Measurements from ENCODE around the gene PKD1L1. TPM values are rescaled to one million over a fixed set of nuclear protein-coding genes. Genes with fewer than 3 reads are reported as not detected.

Gene PKD1L1
- total RNA-seq, 1 experiment from 2014 or later: not detected

GRCh38 chr7:47970761-47971160 is 22.5 kb upstream of the PKD1L1 start:
- CTCF ChIA-PET: no interaction called here
- POLR2A ChIA-PET (ENCODE audit: low non-redundant PET): no interaction called here
- intact Hi-C loops (cut with micrococcal nuclease; ENCODE audit: unreplicated experiment): no loop called here
- no peaks in the 10 kb centered on the region for H3K9me3 ChIP-seq (ENCODE audit: low read depth, low read length, poor library complexity, severe bottlenecking)
- H3K4me1 ChIP-seq (ENCODE audit: insufficient read depth, low read length, poor library complexity, severe bottlenecking): peaks cover 8% of the 10 kb centered on the region
- peak overlapping the region; percentile 26 for H3K27ac ChIP-seq (ENCODE audit: low read depth, low read length, poor library complexity, severe bottlenecking)
- no peaks in the 10 kb centered on the region for H3K27me3 ChIP-seq (replicated peaks; ENCODE audit: insufficient read depth, low read depth, low read length, poor library complexity)
- H3K4me3 ChIP-seq (ENCODE audit: low read depth, low read length, poor library complexity, severe bottlenecking): no peak overlapping the region
- BruUV-seq (replicated peaks): no TSS peak
- H3K36me3 ChIP-seq (ENCODE audit: insufficient read depth, low read length, poor library complexity, severe bottlenecking): peaks cover 65% of the 10 kb centered on the region
- TF ChIP-seq EZH2 (IDR thresholded peaks at IDR 0.05; ENCODE audit: borderline replicate concordance, low read depth, low read length, poor library complexity, severe bottlenecking) (no peak), CTCF (conservative IDR thresholded peaks at IDR 0.05; ENCODE audit: low read depth, low read length) (no peak)
- DNase-seq (ENCODE audit: low spot score): no peak

- Histone ChIP-seq H3K27ac (ENCODE audit: low read depth, low read length, poor library complexity, severe bottlenecking) (no peak overlapping the region), H3K36me3 (ENCODE audit: insufficient read depth, low read length, poor library complexity, severe bottlenecking) (peaks cover 61% of the 10 kb centered on the region), H3K9me3 (ENCODE audit: low read depth, low read length, poor library complexity, severe bottlenecking) (no peaks in the 10 kb centered on the region), H3K27me3 (replicated peaks; ENCODE audit: insufficient read depth, low read depth, low read length, poor library complexity) (no peaks in the 10 kb centered on the region), H3K4me3 (ENCODE audit: low read depth, low read length, poor library complexity, severe bottlenecking) (no peak overlapping the region), H3K4me1 (ENCODE audit: insufficient read depth, low read length, poor library complexity, severe bottlenecking) (peaks cover 8% of the 10 kb centered on the region)
- intact Hi-C loops (cut with micrococcal nuclease; ENCODE audit: unreplicated experiment): no loop called here
- DNase-seq (ENCODE audit: low spot score): peak; percentile 75
- TF ChIP-seq CTCF (conservative IDR thresholded peaks at IDR 0.05; ENCODE audit: low read depth, low read length): peak; percentile 89
- no peak for TF ChIP-seq EZH2 (IDR thresholded peaks at IDR 0.05; ENCODE audit: borderline replicate concordance, low read depth, low read length, poor library complexity, severe bottlenecking)
- CTCF ChIA-PET: interaction anchor here (0.6 to 1.2 kb wide), 6 partner anchors 9 to 703 kb away, joined by 3 to 15 read pairs (median 3); no protein-coding TSS in a partner anchor
- BruUV-seq (replicated peaks): no TSS peak
- POLR2A ChIA-PET (ENCODE audit: low non-redundant PET): no interaction called here
Observed at GRCh38 chr7:47968847-47969774, 20.8 kb upstream of the PKD1L1 start.

GRCh38 chr7:47967708-47968107 is 19.4 kb upstream of the PKD1L1 start:
- Histone ChIP-seq H3K27me3 (replicated peaks; ENCODE audit: insufficient read depth, low read depth, low read length, poor library complexity) (no peaks in the 10 kb centered on the region), H3K27ac (ENCODE audit: low read depth, low read length, poor library complexity, severe bottlenecking) (no peak overlapping the region), H3K4me3 (ENCODE audit: low read depth, low read length, poor library complexity, severe bottlenecking) (no peak overlapping the region), H3K36me3 (ENCODE audit: insufficient read depth, low read length, poor library complexity, severe bottlenecking) (peaks cover 56% of the 10 kb centered on the region), H3K9me3 (ENCODE audit: low read depth, low read length, poor library complexity, severe bottlenecking) (no peaks in the 10 kb centered on the region), H3K4me1 (ENCODE audit: insufficient read depth, low read length, poor library complexity, severe bottlenecking) (peaks cover 8% of the 10 kb centered on the region)
- ChIA-PET POLR2A (ENCODE audit: low non-redundant PET) (no interaction called here), CTCF (interaction anchor here (0.6 kb wide), 1 partner anchor 187 kb away, joined by 4 read pairs; no protein-coding TSS in a partner anchor)
- intact Hi-C loops (cut with micrococcal nuclease; ENCODE audit: unreplicated experiment): no loop called here
- BruUV-seq (replicated peaks): no TSS peak
- no peak for DNase-seq (ENCODE audit: low spot score)
- TF ChIP-seq CTCF (conservative IDR thresholded peaks at IDR 0.05; ENCODE audit: low read depth, low read length): no peak
- TF ChIP-seq EZH2 (IDR thresholded peaks at IDR 0.05; ENCODE audit: borderline replicate concordance, low read depth, low read length, poor library complexity, severe bottlenecking): no peak
